Stimulated activated naive CD8-positive, alpha-beta T cell treated with anti-CD3 and anti-CD28 coated beads, Interleukin-15, Interleukin-2, amounts not matched to agents 100 ng/mL and 50 ng/mL, for 24 hours (primary cell): ENCODE data around the gene UNC119B.

Experiments
- H3K27ac Mint-ChIP-seq: one replicate; pipeline ENCODE4 v1.8.0; 2021; ENCODE audit warnings: mild to moderate bottlenecking, mixed read lengths
- H3K27me3 Mint-ChIP-seq: one replicate; pipeline ENCODE4 v1.8.0; 2021; ENCODE audit warnings: mixed read lengths
- H3K36me3 Mint-ChIP-seq: one replicate; pipeline ENCODE4 v1.8.0; 2021; ENCODE audit warnings: low read depth, mixed read lengths
- H3K4me1 Mint-ChIP-seq: one replicate; pipeline ENCODE4 v1.8.0; 2021; ENCODE audit warnings: low read depth, mixed read lengths
- H3K4me3 Mint-ChIP-seq: one replicate; pipeline ENCODE4 v1.8.0; 2021; ENCODE audit warnings: mild to moderate bottlenecking, mixed read lengths
- H3K9me3 Mint-ChIP-seq: one replicate; pipeline ENCODE4 v1.8.0; 2021; ENCODE audit warnings: mixed read lengths

Gene UNC119B

GRCh38 chr12:120684523-120684932, 25.7 kb upstream of the UNC119B start:
- Mint-ChIP-seq H3K27ac (peak overlapping the region; percentile 52), H3K9me3 (no peaks in the 10 kb centered on the region), H3K36me3 (peaks cover 4% of the 10 kb centered on the region), H3K4me1 (peaks cover 33% of the 10 kb centered on the region), H3K27me3 (no peaks in the 10 kb centered on the region), H3K4me3 (no peak overlapping the region)

DNA sequence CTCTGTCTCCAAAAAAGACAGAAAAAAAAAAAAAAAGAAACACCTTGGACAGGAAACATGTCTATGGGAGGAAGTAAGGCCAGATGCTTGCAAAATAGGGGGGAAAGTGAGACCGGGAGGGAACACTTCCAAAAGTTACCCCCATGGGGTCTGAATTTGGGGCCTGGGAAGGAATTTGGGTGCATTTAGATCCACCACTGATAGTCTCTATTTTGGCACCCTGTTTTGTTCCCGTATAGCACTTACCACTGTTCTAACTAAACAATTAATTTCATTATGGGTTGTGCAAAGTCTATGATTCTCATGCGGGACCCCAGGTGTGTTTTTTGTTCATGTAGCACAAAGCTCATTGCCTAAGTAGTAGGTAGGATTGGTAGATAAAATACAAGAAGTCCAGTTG, 24.7 kb upstream of the UNC119B start:
- peak overlapping the region; percentile 31 for H3K27ac Mint-ChIP-seq
- peak overlapping the region; percentile 84 for H3K4me3 Mint-ChIP-seq
- H3K9me3 Mint-ChIP-seq, result no peaks in the 10 kb centered on the region
- peaks cover 43% of the 10 kb centered on the region for H3K4me1 Mint-ChIP-seq
- H3K27me3 Mint-ChIP-seq, result no peaks in the 10 kb centered on the region
- peaks cover 4% of the 10 kb centered on the region for H3K36me3 Mint-ChIP-seq

- Mint-ChIP-seq H3K36me3 (peaks cover 9% of the 10 kb centered on the region), H3K4me1 (peaks cover 48% of the 10 kb centered on the region), H3K4me3 (peak overlapping the region; percentile 84), H3K27ac (peak overlapping the region; percentile 89), H3K27me3 (no peaks in the 10 kb centered on the region), H3K9me3 (no peaks in the 10 kb centered on the region)
Observed at GRCh38 chr12:120686151-120686689, 24.0 kb upstream of the UNC119B start.

- Mint-ChIP-seq H3K36me3 (peaks cover 13% of the 10 kb centered on the region), H3K9me3 (no peaks in the 10 kb centered on the region), H3K4me1 (peaks cover 53% of the 10 kb centered on the region), H3K27me3 (no peaks in the 10 kb centered on the region), H3K27ac (peak within 1 kb of the TSS; percentile 89), H3K4me3 (peak within 1 kb of the TSS; percentile 93)
Observed at GRCh38 chr12:120686690-120687577, 23.3 kb upstream of the UNC119B start, which contains the start of gene MLEC. Gene MLEC (plus strand): TSS chr12:120687149. CDS start chr12:120687297, 148 bp downstream.

- H3K4me1 Mint-ChIP-seq, result peaks cover 60% of the 10 kb centered on the region
- H3K27ac Mint-ChIP-seq, result peak overlapping the region; percentile 74
- H3K9me3 Mint-ChIP-seq, result no peaks in the 10 kb centered on the region
- H3K27me3 Mint-ChIP-seq, result no peaks in the 10 kb centered on the region
- H3K4me3 Mint-ChIP-seq, result peak overlapping the region; percentile 93
- H3K36me3 Mint-ChIP-seq, result peaks cover 13% of the 10 kb centered on the region
Observed at GRCh38 chr12:120687578-120688289, 22.5 kb upstream of the UNC119B start.

GRCh38 chr12:120688527-120689071, 21.7 kb upstream of the UNC119B start:
- Mint-ChIP-seq H3K9me3 (no peaks in the 10 kb centered on the region), H3K27me3 (no peaks in the 10 kb centered on the region), H3K27ac (no peak overlapping the region), H3K4me1 (peaks cover 60% of the 10 kb centered on the region), H3K4me3 (peak overlapping the region; percentile 93), H3K36me3 (peaks cover 18% of the 10 kb centered on the region)

- H3K9me3 Mint-ChIP-seq, result no peaks in the 10 kb centered on the region
- peak overlapping the region; percentile 93 for H3K4me3 Mint-ChIP-seq
- H3K36me3 Mint-ChIP-seq, result peaks cover 27% of the 10 kb centered on the region
- H3K4me1 Mint-ChIP-seq, result peaks cover 56% of the 10 kb centered on the region
- no peaks in the 10 kb centered on the region for H3K27me3 Mint-ChIP-seq
- no peak overlapping the region for H3K27ac Mint-ChIP-seq
Observed at GRCh38 chr12:120689397-120690082, 20.7 kb upstream of the UNC119B start.

GRCh38 chr12:120690083-120690450, 20.2 kb upstream of the UNC119B start:
- Mint-ChIP-seq H3K4me1 (peaks cover 51% of the 10 kb centered on the region), H3K36me3 (peaks cover 32% of the 10 kb centered on the region), H3K27me3 (no peaks in the 10 kb centered on the region), H3K27ac (no peak overlapping the region), H3K4me3 (no peak overlapping the region), H3K9me3 (no peaks in the 10 kb centered on the region)

DNA sequence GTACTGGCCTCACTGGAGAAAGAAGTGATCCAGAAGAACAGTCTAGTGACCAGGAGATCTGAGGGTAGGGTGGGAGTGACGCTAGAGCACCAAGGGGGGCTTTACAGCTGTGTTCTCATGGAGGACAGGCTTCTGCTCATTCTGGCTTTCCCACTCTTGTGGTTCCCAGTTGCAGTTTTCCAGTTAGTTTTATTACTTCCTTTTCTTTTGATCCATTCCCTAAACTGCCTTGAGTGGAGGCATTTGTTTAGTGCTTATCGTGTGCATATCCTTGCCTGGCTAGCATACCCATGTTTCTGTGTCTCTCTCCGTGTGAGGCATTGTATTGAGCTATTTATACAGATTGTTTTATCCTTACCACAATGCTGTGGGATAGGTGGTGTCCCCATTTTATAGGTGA, 19.3 kb upstream of the UNC119B start:
- H3K9me3 Mint-ChIP-seq, result no peaks in the 10 kb centered on the region
- H3K27me3 Mint-ChIP-seq, result no peaks in the 10 kb centered on the region
- H3K4me3 Mint-ChIP-seq, result no peak overlapping the region
- peaks cover 40% of the 10 kb centered on the region for H3K36me3 Mint-ChIP-seq
- H3K4me1 Mint-ChIP-seq, result peaks cover 47% of the 10 kb centered on the region
- no peak overlapping the region for H3K27ac Mint-ChIP-seq

DNA sequence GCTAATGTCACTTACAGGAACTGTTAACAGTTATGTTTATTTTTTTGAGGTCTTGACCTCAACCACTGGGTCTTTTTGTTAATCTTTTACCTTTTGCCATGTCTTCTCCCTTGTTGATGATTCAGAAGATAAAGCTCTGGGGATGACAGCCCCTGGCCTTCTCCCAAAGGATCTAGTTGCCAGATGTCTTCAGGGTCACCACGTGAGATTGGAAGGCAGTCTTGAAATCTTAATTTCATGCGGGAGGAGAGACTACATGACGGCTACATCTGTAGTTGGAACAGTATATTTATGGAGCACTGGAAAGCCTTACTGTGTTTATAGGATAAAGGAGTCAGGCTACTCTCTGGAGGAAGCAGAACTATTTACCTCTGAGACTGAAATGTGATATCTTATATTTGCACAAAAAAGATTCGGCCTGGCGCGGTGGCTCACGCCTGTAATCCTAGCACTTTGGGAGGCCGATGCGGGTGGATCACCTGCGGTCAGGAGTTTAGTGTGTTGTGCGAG, 17.7 kb upstream of the UNC119B start:
- Mint-ChIP-seq H3K4me1 (peaks cover 46% of the 10 kb centered on the region), H3K27me3 (no peaks in the 10 kb centered on the region), H3K27ac (peak overlapping the region; percentile 8), H3K4me3 (no peak overlapping the region), H3K9me3 (no peaks in the 10 kb centered on the region), H3K36me3 (peaks cover 56% of the 10 kb centered on the region)

DNA sequence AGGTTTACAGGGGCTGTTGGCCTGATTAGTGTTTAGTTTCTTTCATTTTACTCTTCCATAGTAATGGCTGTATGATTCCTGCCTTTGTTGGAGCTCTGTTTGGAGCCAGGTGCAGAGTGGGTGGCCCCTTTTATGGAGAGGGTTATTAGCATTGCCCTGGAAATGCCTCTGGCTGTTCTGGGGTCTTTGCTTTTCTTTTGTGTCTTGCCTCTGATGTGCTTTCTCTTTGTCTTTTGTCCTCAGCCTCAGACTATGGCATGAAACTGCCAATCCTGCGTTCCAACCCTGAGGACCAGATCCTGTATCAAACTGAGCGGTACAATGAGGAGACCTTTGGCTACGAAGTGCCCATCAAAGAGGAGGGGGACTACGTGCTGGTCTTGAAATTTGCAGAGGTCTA, 16.4 kb upstream of the UNC119B start:
- H3K4me1 Mint-ChIP-seq, result peaks cover 34% of the 10 kb centered on the region
- no peaks in the 10 kb centered on the region for H3K9me3 Mint-ChIP-seq
- no peak overlapping the region for H3K4me3 Mint-ChIP-seq
- peaks cover 55% of the 10 kb centered on the region for H3K36me3 Mint-ChIP-seq
- H3K27ac Mint-ChIP-seq, result no peak overlapping the region
- H3K27me3 Mint-ChIP-seq, result no peaks in the 10 kb centered on the region

- H3K9me3 Mint-ChIP-seq, result no peaks in the 10 kb centered on the region
- H3K4me3 Mint-ChIP-seq, result no peak overlapping the region
- H3K27me3 Mint-ChIP-seq, result no peaks in the 10 kb centered on the region
- H3K27ac Mint-ChIP-seq, result no peak overlapping the region
- H3K36me3 Mint-ChIP-seq, result peaks cover 70% of the 10 kb centered on the region
- H3K4me1 Mint-ChIP-seq, result peaks cover 8% of the 10 kb centered on the region
Observed at GRCh38 chr12:120696626-120697025, 13.6 kb upstream of the UNC119B start.

- H3K36me3 Mint-ChIP-seq, result peaks cover 77% of the 10 kb centered on the region
- H3K9me3 Mint-ChIP-seq, result no peaks in the 10 kb centered on the region
- no peak overlapping the region for H3K27ac Mint-ChIP-seq
- H3K4me3 Mint-ChIP-seq, result no peak overlapping the region
- peaks cover 3% of the 10 kb centered on the region for H3K4me1 Mint-ChIP-seq
- no peaks in the 10 kb centered on the region for H3K27me3 Mint-ChIP-seq
Observed at GRCh38 chr12:120697344-120697743, 12.9 kb upstream of the UNC119B start.

DNA sequence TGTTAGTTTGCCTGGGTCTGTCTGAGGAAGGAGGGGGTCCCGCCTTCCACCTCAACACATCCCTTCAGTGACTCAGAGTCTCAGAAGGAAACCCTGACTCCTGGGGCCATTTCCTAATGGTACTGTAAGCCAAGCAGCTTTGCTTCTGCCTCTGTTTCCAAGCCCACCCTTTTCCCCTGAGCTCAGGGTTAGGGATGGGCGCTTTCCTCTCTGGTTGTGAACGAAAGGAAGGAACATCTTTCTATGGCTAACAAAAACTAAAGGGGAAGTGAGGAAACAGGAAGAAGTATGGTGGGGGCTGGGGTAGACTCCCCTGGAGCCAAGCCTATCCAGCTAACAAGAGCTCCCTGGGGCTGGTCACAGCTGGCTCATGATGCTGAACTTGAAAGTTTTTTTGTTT, 11.6 kb upstream of the UNC119B start:
- no peak overlapping the region for H3K4me3 Mint-ChIP-seq
- H3K36me3 Mint-ChIP-seq, result peaks cover 78% of the 10 kb centered on the region
- no peak overlapping the region for H3K27ac Mint-ChIP-seq
- no peaks in the 10 kb centered on the region for H3K9me3 Mint-ChIP-seq
- H3K4me1 Mint-ChIP-seq, result no peaks in the 10 kb centered on the region
- no peaks in the 10 kb centered on the region for H3K27me3 Mint-ChIP-seq
